Eye (tissue), 1 donor: ENCODE results near the gene RPS6KA4.

Experiments
- DNase-seq: peaks from one replicate; pipeline ENCODE4 v3.0.0-alpha.2; 2015

Gene RPS6KA4

GRCh38 chr11:64369440-64370421, 10.8 kb downstream of the RPS6KA4 start:
- DNase-seq = peak; percentile 64

DNA sequence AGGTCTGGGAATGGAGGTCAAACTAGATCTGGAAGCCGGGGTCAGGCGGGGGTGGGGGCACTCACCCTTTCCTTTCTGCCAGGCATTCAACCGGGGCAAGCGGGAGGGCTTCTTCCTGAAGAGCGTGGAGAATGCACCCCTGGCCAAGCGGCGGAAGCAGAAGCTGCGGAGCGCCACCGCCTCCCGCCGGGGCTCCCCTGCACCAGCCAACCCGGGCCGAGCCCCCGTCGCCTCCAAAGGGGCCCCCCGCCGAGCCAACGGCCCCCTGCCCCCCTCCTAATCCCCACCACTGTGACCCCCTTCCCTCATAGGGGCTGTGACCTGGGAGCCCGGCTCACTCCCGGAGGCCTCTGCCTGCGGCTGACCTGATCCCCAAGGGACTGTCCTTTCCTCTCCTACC, 12.2 kb downstream of the RPS6KA4 start:
- no peak for DNase-seq

GRCh38 chr11:64372021-64372420, 13.1 kb downstream of the RPS6KA4 start:
- DNase-seq = no peak

- DNase-seq = no peak
Observed at GRCh38 chr11:64372802-64373597, 14.0 kb downstream of the RPS6KA4 start.

DNA sequence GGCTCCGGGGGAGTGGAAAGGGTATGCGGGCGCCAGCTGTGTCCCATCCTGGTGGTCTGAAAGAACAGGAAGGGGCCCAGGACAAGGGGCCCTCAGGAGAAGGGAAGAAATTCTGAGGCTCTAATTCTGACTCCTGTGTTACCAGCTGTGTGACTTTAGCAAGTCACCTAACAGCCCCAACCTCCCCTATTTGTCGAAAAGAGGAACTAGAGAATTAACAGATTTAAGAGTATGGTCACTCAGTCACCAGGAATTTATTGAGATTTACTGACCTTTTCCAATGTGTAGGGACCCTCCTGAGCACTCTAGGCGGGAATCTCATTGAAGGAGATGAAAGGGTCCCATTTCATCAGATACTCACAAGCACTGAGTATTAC, 14.6 kb downstream of the RPS6KA4 start:
- no peak for DNase-seq

- no peak for DNase-seq
Observed at GRCh38 chr11:64376071-64376470, 17.1 kb downstream of the RPS6KA4 start.

DNA sequence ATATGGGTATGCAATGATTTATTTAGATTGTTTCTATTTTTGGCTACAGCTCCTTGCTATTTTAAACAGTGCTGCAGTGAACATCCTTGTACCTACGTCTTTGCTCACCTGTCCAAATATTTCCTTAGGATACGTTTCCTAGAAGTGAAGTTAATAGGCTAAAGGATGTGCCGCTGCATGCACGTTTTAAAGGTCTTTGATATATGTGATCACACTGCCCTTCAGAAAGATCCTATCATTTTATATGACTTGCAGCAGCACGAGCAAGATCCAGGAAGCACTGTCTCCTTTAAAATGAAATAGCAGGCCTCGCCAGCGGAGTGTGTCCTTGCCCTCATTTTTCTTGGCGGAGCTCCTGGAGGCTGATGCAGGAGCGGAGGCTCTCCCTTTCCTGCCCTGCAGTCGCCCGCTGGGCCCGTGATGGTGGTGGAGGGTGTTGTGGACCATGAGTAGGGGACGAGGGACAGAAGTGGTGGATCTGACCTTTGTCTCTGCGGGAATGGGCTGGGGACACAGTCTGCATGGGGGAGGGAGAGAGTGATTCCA, 19.4 kb downstream of the RPS6KA4 start:
- DNase-seq = no peak

DNA sequence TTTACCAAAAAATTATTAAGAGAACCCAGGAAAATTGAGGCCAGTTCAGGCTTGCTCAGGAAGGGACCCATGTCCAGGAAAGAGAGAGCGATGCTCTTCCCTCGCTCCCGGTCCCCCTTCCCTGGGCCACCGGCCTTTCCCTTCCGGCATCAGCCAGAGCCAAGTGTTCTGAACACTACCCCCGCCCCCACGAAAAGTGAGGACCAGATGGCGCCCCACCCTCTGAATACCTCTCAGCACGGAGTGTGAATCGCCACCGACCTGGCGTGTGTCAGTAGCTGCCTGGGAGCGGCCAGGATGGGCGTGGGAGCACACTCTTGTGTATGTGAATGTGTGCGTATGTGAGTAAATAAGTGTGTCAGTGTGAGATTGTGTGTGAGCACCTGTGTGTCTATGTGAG, 20.2 kb downstream of the RPS6KA4 start:
- DNase-seq = no peak

DNA sequence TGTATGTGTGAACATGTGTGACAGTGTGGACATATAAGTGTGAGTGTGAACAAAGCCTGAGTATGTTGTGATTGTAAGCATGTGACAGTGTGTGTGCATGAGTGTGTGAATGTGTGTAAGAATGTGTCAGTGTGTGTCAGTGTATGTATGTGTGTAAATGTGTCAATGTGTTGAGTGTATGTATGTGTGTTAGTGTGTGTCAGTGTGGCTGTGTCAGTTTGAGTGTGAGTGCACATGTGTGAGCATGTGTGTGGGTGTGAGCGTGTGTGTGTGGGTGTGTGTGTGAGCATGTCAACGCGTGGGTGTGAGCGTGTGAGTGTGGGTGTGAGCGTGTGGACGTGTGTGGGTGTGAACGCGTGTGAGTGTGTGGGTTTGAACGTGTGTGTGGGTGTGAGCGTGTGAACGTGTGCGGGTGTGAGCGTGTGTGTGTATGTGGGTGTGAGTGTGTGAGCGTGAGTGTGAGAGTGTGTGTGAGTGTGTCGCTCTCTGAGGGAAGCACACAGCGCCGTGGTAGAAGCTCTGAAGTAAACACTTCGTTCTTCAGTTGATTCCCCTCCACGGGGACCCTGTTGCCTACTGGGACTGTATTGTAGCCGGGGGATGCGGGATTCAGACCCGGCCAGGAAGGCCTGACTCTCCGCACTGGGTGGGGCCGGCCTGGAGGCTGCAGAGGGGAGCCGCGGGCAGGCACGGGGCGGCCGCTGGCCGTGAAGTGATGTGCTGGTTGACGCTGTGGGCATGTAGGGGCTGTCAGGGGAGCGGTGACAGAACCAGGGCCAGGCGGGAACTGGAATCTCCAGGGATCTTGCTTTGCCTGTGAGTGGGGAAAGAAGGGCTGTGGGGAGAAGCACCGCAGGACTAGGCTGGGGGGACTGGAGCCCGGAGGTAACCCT, 21.1 kb downstream of the RPS6KA4 start:
- no peak for DNase-seq

- DNase-seq = no peak
Observed at GRCh38 chr11:64381350-64381749, 22.4 kb downstream of the RPS6KA4 start.

- DNase-seq = no peak
Observed at GRCh38 chr11:64382047-64382446, 23.1 kb downstream of the RPS6KA4 start.

- DNase-seq = no peak
Observed at GRCh38 chr11:64382586-64382985, 23.6 kb downstream of the RPS6KA4 start.

DNA sequence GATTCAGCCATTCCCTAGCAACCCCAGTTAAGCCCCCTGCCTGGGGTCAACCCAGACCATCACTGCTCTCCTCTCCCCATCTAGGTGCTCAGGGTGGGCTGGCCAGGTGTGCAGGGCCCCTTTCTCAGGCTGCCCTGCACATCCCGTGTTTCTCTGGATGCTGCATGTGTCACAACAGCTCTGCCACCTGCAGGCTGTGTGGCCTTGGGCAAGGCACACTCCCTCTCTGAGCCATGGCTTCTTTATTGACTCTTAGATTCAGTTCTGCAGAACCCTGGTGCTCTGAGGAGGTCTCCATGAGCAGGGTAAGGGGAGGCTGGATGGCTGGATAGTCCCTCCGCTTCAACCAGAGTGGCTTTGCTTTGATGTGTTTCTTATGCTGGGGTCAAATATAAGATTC, 24.6 kb downstream of the RPS6KA4 start:
- no peak for DNase-seq

- no peak for DNase-seq
Observed at GRCh38 chr11:64384028-64384737, 25.2 kb downstream of the RPS6KA4 start.

DNA sequence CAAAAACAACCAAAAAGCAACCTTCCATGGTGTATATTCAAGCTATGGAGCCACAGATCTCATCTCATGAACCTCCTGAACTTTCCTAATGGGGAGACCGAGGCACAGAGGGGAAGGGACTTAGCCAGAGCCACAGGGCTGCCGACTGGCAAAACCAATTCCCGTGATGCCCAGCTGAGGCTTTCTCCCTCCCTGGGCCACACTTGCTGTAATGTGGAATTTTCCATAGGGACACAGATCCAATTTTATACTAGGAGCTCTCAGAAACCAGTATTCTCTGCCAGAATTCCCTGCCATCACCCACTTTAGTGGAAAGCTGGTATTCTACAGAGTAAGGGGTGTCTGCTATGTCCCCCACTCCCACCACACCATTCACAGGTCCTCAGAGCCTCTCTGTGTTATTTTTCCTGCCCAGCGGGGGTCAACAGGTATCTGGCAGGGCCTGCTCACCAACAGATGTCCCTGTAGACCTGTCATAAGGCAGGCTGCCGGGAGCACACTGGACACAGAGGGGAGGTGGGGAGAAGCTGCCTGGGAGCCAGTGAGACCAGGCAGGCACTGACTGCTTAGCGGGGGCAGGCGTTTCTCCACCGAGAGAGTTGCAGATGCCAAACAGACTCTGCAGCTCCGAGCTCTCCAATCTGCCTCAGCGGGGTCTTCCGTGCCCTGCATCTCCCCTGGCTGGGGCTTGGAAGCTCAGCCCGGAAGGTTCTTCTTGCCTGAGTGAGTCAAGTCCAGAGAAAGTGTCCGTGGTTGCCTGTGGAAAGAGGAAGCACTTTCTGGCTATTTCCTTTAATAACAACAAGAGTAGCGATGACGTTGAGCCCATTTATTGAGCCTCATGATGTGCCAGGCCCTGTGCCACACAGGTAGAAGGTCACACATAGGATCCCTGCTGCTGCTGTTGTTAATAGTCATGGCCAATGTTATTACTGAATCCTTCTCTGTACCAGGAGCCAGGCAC, 26.3 kb downstream of the RPS6KA4 start:
- DNase-seq = no peak

- DNase-seq = no peak
Observed at GRCh38 chr11:64385945-64386704, 27.2 kb downstream of the RPS6KA4 start.

GRCh38 chr11:64387916-64388315, 29.0 kb downstream of the RPS6KA4 start:
- no peak for DNase-seq

- no peak for DNase-seq
Observed at GRCh38 chr11:64388894-64389293, 29.9 kb downstream of the RPS6KA4 start.

DNA sequence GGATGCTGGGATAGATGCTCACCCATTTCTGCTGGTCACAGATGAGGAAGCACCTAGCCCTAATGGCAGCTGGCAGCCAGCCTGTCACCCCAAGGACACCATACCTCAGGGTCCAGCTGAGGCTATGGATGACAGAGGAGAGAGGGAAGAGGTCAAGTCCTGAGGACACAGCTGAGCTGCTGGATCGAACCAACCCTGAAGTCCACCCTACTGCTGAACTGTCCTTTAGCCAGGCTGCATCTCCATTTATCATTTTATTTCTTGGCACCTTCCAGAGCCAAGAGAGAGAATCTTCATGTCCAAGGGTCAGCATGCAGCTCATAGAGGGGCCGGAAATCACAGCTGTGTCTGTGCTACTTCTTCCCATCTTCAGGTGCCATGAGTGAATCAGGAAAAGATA, 30.9 kb downstream of the RPS6KA4 start:
- DNase-seq = no peak

DNA sequence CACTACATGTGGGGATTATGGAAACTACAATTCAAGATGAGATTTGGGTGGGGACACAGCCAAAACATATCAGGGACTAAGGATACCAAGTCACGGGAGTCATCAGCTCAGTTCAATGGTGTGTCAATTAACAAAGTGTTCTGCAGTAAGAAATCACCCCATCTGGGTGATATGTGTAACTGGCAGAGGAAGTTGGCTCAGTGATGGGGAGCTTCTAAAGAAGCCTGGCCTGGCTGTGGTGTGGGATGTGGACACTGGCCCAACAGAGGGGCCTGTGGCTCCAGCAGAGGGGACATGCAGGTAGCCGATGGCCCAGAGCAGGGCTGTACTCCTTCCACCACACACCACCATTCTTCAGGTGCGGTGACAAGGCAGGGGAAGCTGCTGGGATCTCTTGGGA, 31.6 kb downstream of the RPS6KA4 start:
- DNase-seq = no peak
